Parathyroid adenoma (tissue), 2 donors: ENCODE results near the gene PDE4D.

Experiments
- H2AFZ ChIP-seq: fragments of 300-600 bp; sonication (generic); one replicate; pipeline ENCODE4 v1.7.0; 2017; ENCODE audit warnings: antibody characterized with exemption, mild to moderate bottlenecking
- H3K27ac ChIP-seq: fragments of 300-600 bp; sonication (generic); one replicate; pipeline ENCODE4 v1.7.0; 2017
- H3K27me3 ChIP-seq: fragments of 300-600 bp; sonication (generic); one replicate; pipeline ENCODE4 v1.7.0; 2017; ENCODE audit warnings: low read length; ENCODE audit not compliant: control insufficient read depth, insufficient read depth
- H3K36me3 ChIP-seq: fragments of 300-600 bp; sonication (generic); one replicate; pipeline ENCODE4 v1.7.0; 2017; ENCODE audit warnings: low read length; ENCODE audit not compliant: control insufficient read depth, insufficient read depth
- H3K4me1 ChIP-seq: fragments of 300-600 bp; sonication (generic); one replicate; pipeline ENCODE4 v1.7.0; 2017; ENCODE audit warnings: control low read depth
- H3K4me2 ChIP-seq: fragments of 300-600 bp; sonication (generic); one replicate; pipeline ENCODE4 v1.7.0; 2017; ENCODE audit warnings: low read length
- H3K4me3 ChIP-seq: fragments of 300-600 bp; sonication (generic); one replicate; pipeline ENCODE4 v1.7.0; 2017; ENCODE audit warnings: low read depth, low read length
- H3K79me2 ChIP-seq: fragments of 300-600 bp; sonication (generic); one replicate; pipeline ENCODE4 v1.7.0; 2017; ENCODE audit warnings: control low read depth
- H3K9ac ChIP-seq: fragments of 300-600 bp; sonication (generic); one replicate; pipeline ENCODE4 v1.7.0; 2017; ENCODE audit warnings: mild to moderate bottlenecking
- H3K9me3 ChIP-seq: fragments of 300-600 bp; sonication (generic); one replicate; pipeline ENCODE4 v1.7.0; 2017; ENCODE audit warnings: low read length; ENCODE audit not compliant: control insufficient read depth
- TF ChIP-seq, protein P1 (sequence below): fragments of 300-600 bp; sonication (generic); IDR thresholded peaks from one replicate; pipeline ENCODE4 v1.7.0; 2017; ENCODE audit warnings: antibody characterized with exemption, mild to moderate bottlenecking
- donor health status: primary hyperparathyroidism.

PDE4D gene

DNA sequence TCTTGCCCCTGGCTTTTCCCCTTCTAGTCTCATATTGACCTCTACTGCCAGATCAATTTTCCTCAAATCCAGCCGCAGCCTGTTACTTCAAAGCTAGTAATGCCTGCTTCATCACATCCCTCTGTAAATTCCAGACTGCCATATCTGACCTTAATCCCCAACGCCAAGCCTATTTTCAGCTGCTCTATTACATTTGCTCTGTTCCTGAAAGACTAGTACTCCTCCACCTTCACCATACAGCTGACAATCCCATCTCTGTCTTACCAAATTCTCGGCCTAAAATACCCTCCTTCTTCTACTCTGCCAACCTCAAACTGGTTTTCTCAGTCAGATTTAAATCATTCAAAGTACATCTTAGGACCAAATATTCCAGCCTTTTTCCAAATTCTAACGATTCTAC lies 890.4 kb downstream of the PDE4D start:
- TF ChIP-seq, protein P1, sequence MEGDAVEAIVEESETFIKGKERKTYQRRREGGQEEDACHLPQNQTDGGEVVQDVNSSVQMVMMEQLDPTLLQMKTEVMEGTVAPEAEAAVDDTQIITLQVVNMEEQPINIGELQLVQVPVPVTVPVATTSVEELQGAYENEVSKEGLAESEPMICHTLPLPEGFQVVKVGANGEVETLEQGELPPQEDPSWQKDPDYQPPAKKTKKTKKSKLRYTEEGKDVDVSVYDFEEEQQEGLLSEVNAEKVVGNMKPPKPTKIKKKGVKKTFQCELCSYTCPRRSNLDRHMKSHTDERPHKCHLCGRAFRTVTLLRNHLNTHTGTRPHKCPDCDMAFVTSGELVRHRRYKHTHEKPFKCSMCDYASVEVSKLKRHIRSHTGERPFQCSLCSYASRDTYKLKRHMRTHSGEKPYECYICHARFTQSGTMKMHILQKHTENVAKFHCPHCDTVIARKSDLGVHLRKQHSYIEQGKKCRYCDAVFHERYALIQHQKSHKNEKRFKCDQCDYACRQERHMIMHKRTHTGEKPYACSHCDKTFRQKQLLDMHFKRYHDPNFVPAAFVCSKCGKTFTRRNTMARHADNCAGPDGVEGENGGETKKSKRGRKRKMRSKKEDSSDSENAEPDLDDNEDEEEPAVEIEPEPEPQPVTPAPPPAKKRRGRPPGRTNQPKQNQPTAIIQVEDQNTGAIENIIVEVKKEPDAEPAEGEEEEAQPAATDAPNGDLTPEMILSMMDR = no peak
- Histone ChIP-seq H3K4me3 (no peak overlapping the region), H3K9me3 (no peaks in the 10 kb centered on the region), H3K9ac (no peak overlapping the region), H3K27ac (no peak overlapping the region), H3K4me2 (no peak overlapping the region), H3K27me3 (no peaks in the 10 kb centered on the region), H3K79me2 (no peaks in the 10 kb centered on the region), H3K36me3 (no peaks in the 10 kb centered on the region), H2AFZ (no peak overlapping the region), H3K4me1 (no peaks in the 10 kb centered on the region)

DNA sequence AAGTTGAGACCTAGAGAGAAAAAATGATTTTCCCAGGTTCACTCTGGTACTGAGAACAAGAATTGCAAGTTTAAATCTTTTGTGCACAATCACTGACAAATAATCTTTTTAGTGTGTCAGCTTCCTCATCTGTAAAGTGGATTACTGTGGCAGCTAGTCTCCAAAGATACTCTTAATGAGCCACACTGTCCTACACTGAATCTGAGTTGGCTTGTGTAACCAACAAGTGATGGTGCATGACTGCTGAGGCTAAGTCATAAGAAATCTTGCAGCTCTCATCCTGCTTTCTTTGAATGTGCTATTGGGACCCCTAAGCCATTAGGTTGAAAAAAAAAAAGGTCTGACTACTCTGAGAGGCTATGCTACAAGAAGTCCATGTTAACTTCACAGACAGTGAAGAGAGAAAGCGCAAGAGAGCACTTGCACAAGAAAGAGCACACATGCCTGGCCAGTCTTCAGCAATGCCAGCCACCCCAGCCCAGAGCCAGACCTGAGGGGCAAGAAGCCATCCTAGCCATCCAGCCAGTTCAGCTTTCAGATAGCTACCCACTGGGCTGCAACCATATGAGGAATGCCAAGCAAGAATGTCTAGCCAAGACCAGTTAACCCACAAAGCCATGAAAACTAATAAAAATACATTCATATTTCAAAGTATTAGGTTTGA lies 891.2 kb downstream of the PDE4D start:
- Histone ChIP-seq H3K27me3 (no peaks in the 10 kb centered on the region), H3K36me3 (no peaks in the 10 kb centered on the region), H3K9me3 (no peaks in the 10 kb centered on the region), H3K4me2 (no peak overlapping the region), H2AFZ (no peak overlapping the region), H3K79me2 (no peaks in the 10 kb centered on the region), H3K4me3 (no peak overlapping the region), H3K4me1 (no peaks in the 10 kb centered on the region), H3K9ac (no peak overlapping the region), H3K27ac (no peak overlapping the region)
- TF ChIP-seq, protein P1 = no peak

DNA sequence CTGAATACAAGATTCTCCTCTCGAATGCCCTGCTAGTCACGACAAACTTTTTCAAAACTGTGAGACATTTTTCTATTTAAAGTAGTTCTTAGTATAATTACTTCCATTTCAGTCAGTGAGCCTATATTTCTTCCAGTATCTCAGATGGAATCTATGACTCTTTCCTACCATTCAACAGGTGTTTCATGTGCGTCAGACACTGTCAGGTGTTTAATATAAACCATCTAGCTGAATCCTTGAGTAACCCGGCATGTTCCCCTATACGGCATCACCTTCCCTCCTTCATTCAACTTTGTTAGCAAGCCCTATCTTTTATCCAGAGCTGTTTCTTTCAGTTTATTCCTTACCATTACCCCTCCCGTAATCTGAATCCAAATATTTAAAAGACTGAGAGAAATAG lies 891.8 kb downstream of the PDE4D start:
- Histone ChIP-seq H3K4me1 (no peaks in the 10 kb centered on the region), H3K4me2 (no peak overlapping the region), H3K27ac (no peak overlapping the region), H3K79me2 (no peaks in the 10 kb centered on the region), H3K4me3 (no peak overlapping the region), H2AFZ (no peak overlapping the region), H3K27me3 (no peaks in the 10 kb centered on the region), H3K9me3 (no peaks in the 10 kb centered on the region), H3K9ac (no peak overlapping the region), H3K36me3 (no peaks in the 10 kb centered on the region)
- TF ChIP-seq, protein P1 = no peak

DNA sequence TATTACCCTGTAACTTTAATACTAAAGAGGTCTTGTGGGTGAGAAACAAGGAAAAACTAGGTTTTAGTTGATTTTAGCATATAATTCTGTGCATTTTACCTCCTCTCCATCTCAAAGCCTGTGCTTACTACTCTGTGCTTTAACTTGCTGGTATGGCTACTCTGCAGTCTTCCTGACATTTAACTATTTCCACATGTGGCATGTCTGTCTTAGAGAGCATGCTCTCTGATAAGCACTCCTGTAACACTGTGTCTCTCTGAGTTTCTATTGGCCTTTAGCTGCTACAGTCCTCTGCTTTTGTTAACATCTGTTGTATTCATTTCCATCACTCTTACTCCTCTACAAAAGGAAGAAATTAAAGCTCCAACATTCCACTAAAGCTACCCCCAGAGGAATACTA lies 892.4 kb downstream of the PDE4D start:
- TF ChIP-seq, protein P1 = no peak
- Histone ChIP-seq H3K4me1 (no peaks in the 10 kb centered on the region), H3K4me2 (no peak overlapping the region), H2AFZ (no peak overlapping the region), H3K27ac (no peak overlapping the region), H3K79me2 (no peaks in the 10 kb centered on the region), H3K4me3 (no peak overlapping the region), H3K9ac (no peak overlapping the region), H3K27me3 (no peaks in the 10 kb centered on the region), H3K9me3 (no peaks in the 10 kb centered on the region), H3K36me3 (no peaks in the 10 kb centered on the region)

DNA sequence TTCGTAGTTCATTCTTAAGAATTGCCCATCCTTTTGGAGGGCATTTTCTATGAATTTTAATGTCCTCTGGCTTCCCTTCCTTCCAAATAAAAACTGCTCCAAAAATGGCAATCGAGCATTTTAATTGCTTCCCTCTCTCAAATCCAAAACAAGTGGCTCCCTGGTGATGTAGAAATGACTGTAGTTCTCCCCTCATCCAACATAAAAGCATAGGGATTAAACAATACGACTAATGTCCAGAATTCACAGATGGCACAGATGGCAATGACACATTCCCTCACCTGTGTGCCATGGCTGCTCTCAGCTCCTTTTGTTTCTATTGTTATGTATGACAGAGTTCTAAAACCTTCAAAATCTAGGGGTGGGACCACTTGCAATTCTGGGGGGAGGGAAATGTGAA lies 893.3 kb downstream of the PDE4D start:
- H3K9ac ChIP-seq = no peak overlapping the region

More for the DNA sequence above, 893.3 kb downstream of the PDE4D start:
- H3K9me3 ChIP-seq = no peaks in the 10 kb centered on the region
- H3K79me2 ChIP-seq = no peaks in the 10 kb centered on the region
- no peak overlapping the region for H3K4me3 ChIP-seq
- no peak overlapping the region for H3K27ac ChIP-seq
- H3K36me3 ChIP-seq = no peaks in the 10 kb centered on the region
- no peaks in the 10 kb centered on the region for H3K27me3 ChIP-seq
- H2AFZ ChIP-seq = no peak overlapping the region
- TF ChIP-seq, protein P1 = no peak
- no peaks in the 10 kb centered on the region for H3K4me1 ChIP-seq
- H3K4me2 ChIP-seq = no peak overlapping the region
